PC-3 (cell line): ENCODE data around the gene KIAA0513.

Source experiments
- EZH2 ChIP-seq: fragments of 300-600 bp; sonication (generic); IDR thresholded peaks from one replicate; pipeline ENCODE4 v1.6.1; 2017; ENCODE audit warnings: antibody characterized with exemption, mild to moderate bottlenecking, low read length; ENCODE audit not compliant: unreplicated experiment
- EZH2phosphoT487 ChIP-seq: fragments of 300-600 bp; sonication (generic); IDR thresholded peaks from 2 replicates; pipeline ENCODE4 v1.6.1; 2018; ENCODE audit warnings: mild to moderate bottlenecking, antibody characterized with exemption, low read length, borderline replicate concordance
- TF ChIP-seq, protein P1 (sequence below): fragments of 300-600 bp; sonication (generic); conservative IDR thresholded peaks from 2 replicates; pipeline ENCODE4 v1.5.1; 2017; ENCODE audit warnings: antibody characterized with exemption, low read depth, mild to moderate bottlenecking, low read length

DNA sequence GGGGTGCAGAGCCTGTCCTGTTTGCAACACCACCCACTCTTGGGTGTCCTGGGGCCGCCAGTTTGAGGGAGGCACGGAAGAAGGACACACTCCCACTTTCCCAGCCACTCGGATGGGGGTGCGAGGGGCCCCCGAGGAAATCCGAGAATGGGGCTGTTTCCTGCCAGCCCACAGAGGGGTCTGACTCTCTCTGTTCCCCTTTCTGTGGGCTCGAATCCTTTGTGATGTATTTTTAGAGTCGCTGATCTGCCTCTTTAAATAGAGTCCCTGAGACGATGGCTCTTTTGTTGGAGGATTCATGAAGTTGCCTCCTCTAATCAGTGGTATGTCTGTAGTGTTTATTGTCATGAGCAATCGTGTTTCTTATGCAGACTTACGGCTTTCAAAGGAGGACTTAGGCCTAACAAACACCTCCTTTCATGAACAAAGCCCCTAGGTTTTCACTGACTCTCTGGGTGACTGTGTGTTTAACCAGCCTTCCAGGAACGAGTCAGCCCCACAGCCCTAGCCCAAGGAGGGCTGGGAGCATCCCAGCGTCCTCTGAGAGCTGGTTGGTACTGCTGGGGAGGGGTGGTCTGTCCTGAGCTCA is 55.5 kb downstream of the KIAA0513 start:
- TF ChIP-seq, protein P1, sequence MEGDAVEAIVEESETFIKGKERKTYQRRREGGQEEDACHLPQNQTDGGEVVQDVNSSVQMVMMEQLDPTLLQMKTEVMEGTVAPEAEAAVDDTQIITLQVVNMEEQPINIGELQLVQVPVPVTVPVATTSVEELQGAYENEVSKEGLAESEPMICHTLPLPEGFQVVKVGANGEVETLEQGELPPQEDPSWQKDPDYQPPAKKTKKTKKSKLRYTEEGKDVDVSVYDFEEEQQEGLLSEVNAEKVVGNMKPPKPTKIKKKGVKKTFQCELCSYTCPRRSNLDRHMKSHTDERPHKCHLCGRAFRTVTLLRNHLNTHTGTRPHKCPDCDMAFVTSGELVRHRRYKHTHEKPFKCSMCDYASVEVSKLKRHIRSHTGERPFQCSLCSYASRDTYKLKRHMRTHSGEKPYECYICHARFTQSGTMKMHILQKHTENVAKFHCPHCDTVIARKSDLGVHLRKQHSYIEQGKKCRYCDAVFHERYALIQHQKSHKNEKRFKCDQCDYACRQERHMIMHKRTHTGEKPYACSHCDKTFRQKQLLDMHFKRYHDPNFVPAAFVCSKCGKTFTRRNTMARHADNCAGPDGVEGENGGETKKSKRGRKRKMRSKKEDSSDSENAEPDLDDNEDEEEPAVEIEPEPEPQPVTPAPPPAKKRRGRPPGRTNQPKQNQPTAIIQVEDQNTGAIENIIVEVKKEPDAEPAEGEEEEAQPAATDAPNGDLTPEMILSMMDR: no peak
- TF ChIP-seq EZH2phosphoT487 (no peak), EZH2 (no peak)
